GM12878 (cell line): ENCODE data around the gene TANC1. TPM values are rescaled to one million over a fixed set of nuclear protein-coding genes. Genes with fewer than 3 reads are reported as not detected.

Source experiments
- BACH1 ChIP-seq: fragments of 450-650 bp; IDR thresholded peaks from 2 replicates; pipeline ENCODE4 v1.6.1; 2017; ENCODE audit warnings: mild to moderate bottlenecking, borderline replicate concordance
- BCL11A ChIP-seq: IDR thresholded peaks from 2 replicates; pipeline ENCODE4 v1.6.1; 2011; ENCODE audit warnings: low read depth, low read length
- BRCA1 ChIP-seq: IDR thresholded peaks from 2 replicates; pipeline ENCODE4 v1.6.1; 2011; ENCODE audit warnings: low read depth, low read length, improper control_type of control experiment
- CBFB ChIP-seq: IDR thresholded peaks from 2 replicates; pipeline ENCODE4 v1.6.1; 2016; ENCODE audit warnings: antibody characterized with exemption, low read depth
- CHD4 ChIP-seq: fragments of 200-600 bp; sonication (generic); IDR thresholded peaks from 2 replicates; pipeline ENCODE4 v1.6.1; 2016; ENCODE audit warnings: mild to moderate bottlenecking
- EP300 ChIP-seq, 2 experiments: fragments of 150-350 bp in 1 of 2; IDR thresholded peaks; 2 replicates each; pipeline ENCODE4 v1.6.1; 2011 to 2012; ENCODE audit warnings: low read depth in 2 of 2, low read length in 2 of 2, borderline replicate concordance in 1 of 2, improper control_type of control experiment in 1 of 2, inconsistent platforms in 1 of 2; ENCODE audit not compliant: control insufficient read depth in 1 of 2
- IRF4 ChIP-seq: IDR thresholded peaks from 2 replicates; pipeline ENCODE4 v1.6.1; 2011; ENCODE audit warnings: low read depth, low read length
- MTA2 ChIP-seq: fragments of 450-650 bp; IDR thresholded peaks from 2 replicates; pipeline ENCODE4 v1.6.1; 2016; ENCODE audit warnings: low read depth, mild to moderate bottlenecking, moderate library complexity
- MTA3 ChIP-seq: IDR thresholded peaks from 2 replicates; pipeline ENCODE4 v1.6.1; 2012; ENCODE audit warnings: low read length, inconsistent platforms, borderline replicate concordance
- NR2C2 ChIP-seq: IDR thresholded peaks from 2 replicates; pipeline ENCODE4 v1.6.1; 2011; ENCODE audit warnings: borderline replicate concordance, low read depth; ENCODE audit not compliant: control insufficient read depth, insufficient read length
- NR2F1 ChIP-seq: fragments of 450-650 bp; conservative IDR thresholded peaks from 2 replicates; pipeline ENCODE4 v1.6.1; 2017; ENCODE audit warnings: mild to moderate bottlenecking
- POLR2AphosphoS5 ChIP-seq: IDR thresholded peaks from 2 replicates; pipeline ENCODE4 v1.6.1; 2011; ENCODE audit warnings: mild to moderate bottlenecking, low read length, inconsistent platforms
- POU2F2 ChIP-seq: IDR thresholded peaks from 3 replicates; pipeline ENCODE4 v1.6.1; 2011; ENCODE audit warnings: low read depth, mild to moderate bottlenecking, low read length, borderline replicate concordance
- RAD21 ChIP-seq: IDR thresholded peaks from 2 replicates; pipeline ENCODE4 v1.6.1; 2011; ENCODE audit warnings: mild to moderate bottlenecking, low read depth, low read length, moderate library complexity; ENCODE audit not compliant: insufficient read depth
- SKIL ChIP-seq: fragments of 450-650 bp; IDR thresholded peaks from 2 replicates; pipeline ENCODE4 v1.6.1; 2017; ENCODE audit warnings: mild to moderate bottlenecking, low read depth, inconsistent platforms; ENCODE audit not compliant: poor library complexity, severe bottlenecking
- SMC3 ChIP-seq: IDR thresholded peaks from 2 replicates; pipeline ENCODE4 v1.6.1; 2011; ENCODE audit warnings: low read length, improper control_type of control experiment, borderline replicate concordance
- SREBF1 ChIP-seq: IDR thresholded peaks from 2 replicates; pipeline ENCODE4 v1.6.1; 2012; ENCODE audit warnings: mild to moderate bottlenecking, low read length
- SRF ChIP-seq, 2 experiments: IDR thresholded peaks; 2 replicates each; pipeline ENCODE4 v1.6.1; 2011; ENCODE audit warnings: low read depth in 2 of 2, low read length in 2 of 2, mild to moderate bottlenecking in 1 of 2, moderate library complexity in 1 of 2
- TARDBP ChIP-seq: IDR thresholded peaks from 2 replicates; pipeline ENCODE4 v1.6.1; 2016; ENCODE audit warnings: borderline replicate concordance
- TCF7 ChIP-seq: IDR thresholded peaks from 2 replicates; pipeline ENCODE4 v1.6.1; 2014; ENCODE audit warnings: antibody characterized with exemption, borderline replicate concordance
- ZNF592 ChIP-seq: fragments of 450-650 bp; IDR thresholded peaks from 2 replicates; pipeline ENCODE4 v1.6.1; 2017; ENCODE audit warnings: mild to moderate bottlenecking, moderate library complexity
- ZNF622 ChIP-seq: fragments of 450-650 bp; IDR thresholded peaks from 2 replicates; pipeline ENCODE4 v1.6.1; 2017; ENCODE audit warnings: mild to moderate bottlenecking, inconsistent platforms
- ZSCAN29 ChIP-seq: fragments of 450-650 bp; IDR thresholded peaks from 2 replicates; pipeline ENCODE4 v1.6.1; 2017; ENCODE audit warnings: mild to moderate bottlenecking, moderate library complexity
- polyA plus RNA-seq, 11 experiments: library from polyadenylated mRNA; depleted of rRNA in 4 of 11; unstranded in 6 of 11; stranded (reverse) in 5 of 11; fragments of >200 nt; fragmentation: Nextera tagmentation in 4 of 11; fragmentation: Illumina TruSeq in 1 of 11; extraction: Ambion mirVana in 4 of 11; extraction: Trizol in 1 of 11; gene quantifications; 1 replicate in 1 of 11; 2 replicates in 10 of 11; pipeline versions ENCODE4 v1.2.1 to v1.2.3, GENCODE V29; 2011 to 2016; ENCODE audit warnings: inconsistent platforms in 2 of 11, missing spikeins in 2 of 11, low read depth in 1 of 11
- total RNA-seq, 4 experiments: library from RNA; depleted of rRNA in 3 of 4; stranded (reverse); fragments of >200 nt in 3 of 4; fragmentation: Illumina TruSeq in 1 of 4; extraction: Trizol in 1 of 4; gene quantifications; 2 replicates each; pipeline versions ENCODE4 v1.2.1 to v1.2.3, GENCODE V29; 2013 to 2021
- TF ChIP-seq, protein P1 (sequence below): IDR thresholded peaks from 2 replicates; pipeline ENCODE4 v1.6.1; 2012; ENCODE audit warnings: low read depth, low read length, improper control_type of control experiment
- TF ChIP-seq, protein P2 (sequence below): fragments of 450-650 bp; IDR thresholded peaks from 2 replicates; pipeline ENCODE4 v1.6.1; 2016; ENCODE audit warnings: mild to moderate bottlenecking

The TANC1 gene
- total and polyA plus RNA-seq, 10 of the 15 experiments (the other 5 are each of a cell fraction or from before 2014, with no cell fraction given): 0.05 to 5.0 (median 0.34) TPM

GRCh38 chr2:159118115-159118858 lies 149.8 kb downstream of the TANC1 start (continued):
- TF ChIP-seq, protein P1, sequence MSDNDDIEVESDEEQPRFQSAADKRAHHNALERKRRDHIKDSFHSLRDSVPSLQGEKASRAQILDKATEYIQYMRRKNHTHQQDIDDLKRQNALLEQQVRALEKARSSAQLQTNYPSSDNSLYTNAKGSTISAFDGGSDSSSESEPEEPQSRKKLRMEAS: no peak
- TF ChIP-seq SRF (IDR thresholded peaks at IDR 0.05; ENCODE audit: low read depth in 2 of 2, low read length in 2 of 2) (no peak), BRCA1 (no peak), SMC3 (peak; percentile 97), MTA3 (no peak), NR2C2 (no peak), SKIL (peak; percentile 34), POLR2AphosphoS5 (no peak), CHD4 (no peak), ZNF622 (no peak), TARDBP (no peak), ZNF592 (no peak), EP300 (IDR thresholded peaks at IDR 0.05; ENCODE audit: borderline replicate concordance in 1 of 2, control insufficient read depth in 1 of 2, low read depth in 2 of 2, low read length in 2 of 2) (no peak), BCL11A (no peak), MTA2 (no peak), CBFB (no peak), TCF7 (no peak), ZSCAN29 (no peak), NR2F1 (no peak), SREBF1 (no peak), POU2F2 (peak; percentile 29; the same call in 1 of the 3 replicates), IRF4 (no peak), RAD21 (peak; percentile 88), BACH1 (no peak)
- TF ChIP-seq, protein P2, sequence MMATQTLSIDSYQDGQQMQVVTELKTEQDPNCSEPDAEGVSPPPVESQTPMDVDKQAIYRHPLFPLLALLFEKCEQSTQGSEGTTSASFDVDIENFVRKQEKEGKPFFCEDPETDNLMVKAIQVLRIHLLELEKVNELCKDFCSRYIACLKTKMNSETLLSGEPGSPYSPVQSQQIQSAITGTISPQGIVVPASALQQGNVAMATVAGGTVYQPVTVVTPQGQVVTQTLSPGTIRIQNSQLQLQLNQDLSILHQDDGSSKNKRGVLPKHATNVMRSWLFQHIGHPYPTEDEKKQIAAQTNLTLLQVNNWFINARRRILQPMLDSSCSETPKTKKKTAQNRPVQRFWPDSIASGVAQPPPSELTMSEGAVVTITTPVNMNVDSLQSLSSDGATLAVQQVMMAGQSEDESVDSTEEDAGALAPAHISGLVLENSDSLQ: no peak
